ENCODE results near the gene ALDH6A1. TPM values are rescaled to one million over a fixed set of nuclear protein-coding genes. Genes with fewer than 3 reads are reported as not detected.
A peak's percentile ranks its signal among the peaks of the same experiment; 100 is the strongest.

ALDH6A1 gene
- total and polyA plus RNA-seq, 2 experiments from 2014 or later = 76.8 to 83.8 TPM

- H3K4me1 ChIP-seq (ENCODE audit: insufficient read depth) = no peaks in the 10 kb centered on the region
- no peaks in the 10 kb centered on the region for H3K27me3 ChIP-seq
- 34% methylated on average over 3 of the region's 3 CpGs for WGBS (ENCODE audit: low lambda C conversion rate, missing lambda C conversion rate)
- H3K36me3 ChIP-seq (replicated peaks; ENCODE audit: insufficient read depth, low read depth) = no peaks in the 10 kb centered on the region
- no peaks in the 10 kb centered on the region for H3K9me2 ChIP-seq (replicated peaks; ENCODE audit: insufficient read depth)
- peak; percentile 6 for DNase-seq (ENCODE audit: low spot score)
- no peak overlapping the region for H3K4me3 ChIP-seq
- no peaks in the 10 kb centered on the region for H3K79me2 ChIP-seq
- no peaks in the 10 kb centered on the region for H3K9me3 ChIP-seq (ENCODE audit: low read depth)
- TF ChIP-seq EZH2 (IDR thresholded peaks at IDR 0.05; ENCODE audit: borderline replicate concordance) (no peak), EZH2phosphoT487 (IDR thresholded peaks at IDR 0.05; ENCODE audit: low read depth, severe bottlenecking, unreplicated experiment) (no peak)
- TF ChIP-seq, protein P1, sequence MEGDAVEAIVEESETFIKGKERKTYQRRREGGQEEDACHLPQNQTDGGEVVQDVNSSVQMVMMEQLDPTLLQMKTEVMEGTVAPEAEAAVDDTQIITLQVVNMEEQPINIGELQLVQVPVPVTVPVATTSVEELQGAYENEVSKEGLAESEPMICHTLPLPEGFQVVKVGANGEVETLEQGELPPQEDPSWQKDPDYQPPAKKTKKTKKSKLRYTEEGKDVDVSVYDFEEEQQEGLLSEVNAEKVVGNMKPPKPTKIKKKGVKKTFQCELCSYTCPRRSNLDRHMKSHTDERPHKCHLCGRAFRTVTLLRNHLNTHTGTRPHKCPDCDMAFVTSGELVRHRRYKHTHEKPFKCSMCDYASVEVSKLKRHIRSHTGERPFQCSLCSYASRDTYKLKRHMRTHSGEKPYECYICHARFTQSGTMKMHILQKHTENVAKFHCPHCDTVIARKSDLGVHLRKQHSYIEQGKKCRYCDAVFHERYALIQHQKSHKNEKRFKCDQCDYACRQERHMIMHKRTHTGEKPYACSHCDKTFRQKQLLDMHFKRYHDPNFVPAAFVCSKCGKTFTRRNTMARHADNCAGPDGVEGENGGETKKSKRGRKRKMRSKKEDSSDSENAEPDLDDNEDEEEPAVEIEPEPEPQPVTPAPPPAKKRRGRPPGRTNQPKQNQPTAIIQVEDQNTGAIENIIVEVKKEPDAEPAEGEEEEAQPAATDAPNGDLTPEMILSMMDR (IDR thresholded peaks at IDR 0.05; ENCODE audit: poor library complexity) = no peak
- H3K27ac ChIP-seq = no peak overlapping the region
- H2AFZ ChIP-seq = no peak overlapping the region
- no peaks in the 10 kb centered on the region for H4K20me1 ChIP-seq (ENCODE audit: insufficient read depth, poor library complexity, severe bottlenecking)
- no peak overlapping the region for H3K4me2 ChIP-seq
Observed at GRCh38 chr14:74048281-74048680, 36.0 kb downstream of the ALDH6A1 start.

DNA sequence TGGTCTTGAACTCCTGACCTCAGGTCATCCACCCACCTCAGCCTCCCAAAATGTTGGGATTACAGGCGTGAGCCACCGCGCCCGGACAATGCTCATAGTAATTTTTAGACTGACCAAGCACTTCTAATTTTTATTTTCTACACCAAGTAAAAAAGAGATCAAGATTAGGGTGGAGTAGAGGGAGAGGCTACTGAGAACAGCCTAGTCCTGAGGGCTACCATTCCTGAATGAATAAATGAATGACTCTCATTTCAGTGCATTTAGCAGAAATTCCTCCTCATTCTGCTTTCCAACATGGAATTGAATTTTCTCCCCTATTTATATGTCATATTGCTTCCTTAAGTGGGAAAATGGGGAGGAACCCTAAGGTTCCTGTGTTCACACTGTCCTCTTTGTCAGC is 38.7 kb downstream of the ALDH6A1 start:
- H3K4me1 ChIP-seq (ENCODE audit: insufficient read depth) = no peaks in the 10 kb centered on the region
- H4K20me1 ChIP-seq (ENCODE audit: insufficient read depth, poor library complexity, severe bottlenecking) = no peaks in the 10 kb centered on the region
- 96% methylated on average over 4 of the region's 4 CpGs for WGBS (ENCODE audit: low lambda C conversion rate, missing lambda C conversion rate)
- H3K4me3 ChIP-seq = no peak overlapping the region
- H3K27ac ChIP-seq = no peak overlapping the region
- H3K9me3 ChIP-seq (ENCODE audit: low read depth) = no peaks in the 10 kb centered on the region
- H3K4me2 ChIP-seq = no peak overlapping the region
- TF ChIP-seq EZH2 (IDR thresholded peaks at IDR 0.05; ENCODE audit: borderline replicate concordance) (no peak), EZH2phosphoT487 (IDR thresholded peaks at IDR 0.05; ENCODE audit: low read depth, severe bottlenecking, unreplicated experiment) (no peak)
- TF ChIP-seq, protein P1 (IDR thresholded peaks at IDR 0.05; ENCODE audit: poor library complexity) = no peak
- H3K79me2 ChIP-seq = no peaks in the 10 kb centered on the region
- no peak for DNase-seq (ENCODE audit: low spot score)
- H3K9me2 ChIP-seq (replicated peaks; ENCODE audit: insufficient read depth) = no peaks in the 10 kb centered on the region
- no peaks in the 10 kb centered on the region for H3K36me3 ChIP-seq (replicated peaks; ENCODE audit: insufficient read depth, low read depth)
- H2AFZ ChIP-seq = no peak overlapping the region
- H3K27me3 ChIP-seq = no peaks in the 10 kb centered on the region

DNA sequence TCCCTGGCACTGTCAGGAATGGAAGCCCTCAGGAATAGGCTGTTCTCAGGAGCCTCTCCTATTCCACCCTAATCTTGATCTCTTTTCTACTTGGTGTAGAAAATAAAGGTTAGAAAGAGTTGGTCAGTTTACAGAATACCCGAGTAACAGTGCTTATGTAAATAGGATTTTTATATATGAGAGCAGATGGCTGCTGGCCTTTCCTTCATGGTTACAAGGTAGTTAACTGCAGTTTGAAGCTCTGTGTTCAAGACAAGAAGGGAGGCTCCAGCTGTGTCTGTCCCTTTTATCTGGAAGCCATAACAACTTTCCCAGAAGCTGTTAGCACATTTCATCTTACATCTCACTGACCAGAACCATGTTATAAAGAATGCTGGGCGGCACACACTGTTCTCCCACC is 42.0 kb downstream of the ALDH6A1 start:
- TF ChIP-seq, protein P1 (IDR thresholded peaks at IDR 0.05; ENCODE audit: poor library complexity) = no peak
- TF ChIP-seq EZH2 (IDR thresholded peaks at IDR 0.05; ENCODE audit: borderline replicate concordance) (no peak), EZH2phosphoT487 (IDR thresholded peaks at IDR 0.05; ENCODE audit: low read depth, severe bottlenecking, unreplicated experiment) (no peak)
- Histone ChIP-seq H3K36me3 (replicated peaks; ENCODE audit: insufficient read depth, low read depth) (no peaks in the 10 kb centered on the region), H2AFZ (no peak overlapping the region), H3K4me1 (ENCODE audit: insufficient read depth) (no peaks in the 10 kb centered on the region), H3K9me3 (ENCODE audit: low read depth) (no peaks in the 10 kb centered on the region), H3K79me2 (no peaks in the 10 kb centered on the region), H3K4me2 (no peak overlapping the region), H4K20me1 (ENCODE audit: insufficient read depth, poor library complexity, severe bottlenecking) (no peaks in the 10 kb centered on the region), H3K27me3 (no peaks in the 10 kb centered on the region), H3K9me2 (replicated peaks; ENCODE audit: insufficient read depth) (no peaks in the 10 kb centered on the region), H3K4me3 (no peak overlapping the region), H3K27ac (no peak overlapping the region)
- DNase-seq (ENCODE audit: low spot score) = no peak
- WGBS (ENCODE audit: low lambda C conversion rate, missing lambda C conversion rate) = 45% methylated on average over 2 of the region's 2 CpGs

All from hepatocyte (in vitro differentiated cells).